K562 (cell line): ENCODE results near the gene WDR91. TPM values are rescaled to one million over a fixed set of nuclear protein-coding genes. Genes with fewer than 3 reads are reported as not detected.
"Not testable (repeated sequence)": the region's sequence is repeated elsewhere in the genome, so short reads cannot be mapped to it uniquely, and the experiment has no call there.

Experiments
- GTF2E2 ChIP-seq: fragments of 200-800 bp; sonication (Bioruptor generic); IDR thresholded peaks from 2 replicates; pipeline ENCODE4 v1.6.1; 2016; ENCODE audit warnings: missing genetic modification characterization, missing compliant biosample characterization
- NR2C2 ChIP-seq, 2 experiments: fragments of 200-800 bp in 1 of 2; sonication (Bioruptor generic) in 1 of 2; sonication (generic) in 1 of 2; formaldehyde crosslinking in 1 of 2; IDR thresholded peaks; 2 replicates each; pipeline versions ENCODE4 v1.6.1 to v1.8.0; 2016 to 2022; ENCODE audit warnings: mild to moderate bottlenecking in 1 of 2, missing compliant biosample characterization in 1 of 2, missing genetic modification characterization in 1 of 2, missing genetic modification reagents in 1 of 2
- POLR2H ChIP-seq: IDR thresholded peaks from 2 replicates; pipeline ENCODE4 v1.6.1; 2016; ENCODE audit warnings: missing genetic modification characterization, low read depth, mild to moderate bottlenecking, control low read depth, missing compliant biosample characterization, moderate library complexity
- ZBTB43 ChIP-seq: sonication (generic); formaldehyde crosslinking; IDR thresholded peaks from 2 replicates; pipeline ENCODE4 v1.8.0; 2023; ENCODE audit warnings: mild to moderate bottlenecking, missing genetic modification reagents
- ZNF146 ChIP-seq: IDR thresholded peaks from one replicate; pipeline ENCODE4 v1.6.1; 2018; ENCODE audit warnings: missing compliant biosample characterization; ENCODE audit not compliant: unreplicated experiment
- ZNF644 ChIP-seq: fragments of 200-800 bp; sonication (Bioruptor generic); IDR thresholded peaks from 2 replicates; pipeline ENCODE4 v1.6.1; 2016; ENCODE audit warnings: low read depth, missing genetic modification characterization, missing compliant biosample characterization
- ZNF766 ChIP-seq: fragments of 200-800 bp; sonication (Bioruptor generic); conservative IDR thresholded peaks from 2 replicates; pipeline ENCODE4 v1.6.1; 2016; ENCODE audit warnings: missing genetic modification characterization, missing compliant biosample characterization
- polyA plus RNA-seq, 8 experiments: library from polyadenylated mRNA; depleted of rRNA in 4 of 8; stranded (reverse) in 5 of 8; unstranded in 3 of 8; fragments of >200 nt; fragmentation: Nextera tagmentation in 2 of 8; fragmentation: Illumina TruSeq in 1 of 8; extraction: Ambion mirVana in 2 of 8; extraction: Trizol in 1 of 8; gene quantifications; 2 replicates each; pipeline versions ENCODE4 v1.2.1 to v1.2.3, GENCODE V29; 2011 to 2014; ENCODE audit warnings: inconsistent platforms in 1 of 8, missing spikeins in 1 of 8
- total RNA-seq, 7 experiments: library from RNA; depleted of rRNA in 6 of 7; stranded (reverse); fragments of >200 nt in 6 of 7; fragmentation: Illumina TruSeq in 2 of 7; extraction: Trizol in 2 of 7; gene quantifications; 2 replicates each; pipeline versions ENCODE4 v1.2.1 to v1.2.3, GENCODE V29; 2011 to 2021; ENCODE audit warnings: low replicate concordance in 1 of 7
- TF ChIP-seq, protein P1 (sequence below): fragments of 450-650 bp; IDR thresholded peaks from 2 replicates; pipeline ENCODE4 v1.6.1; 2016; ENCODE audit warnings: mild to moderate bottlenecking, moderate library complexity
- TF ChIP-seq, protein P2 (sequence below): IDR thresholded peaks from 2 replicates; pipeline ENCODE4 v1.6.1; 2016; ENCODE audit warnings: missing genetic modification characterization, missing compliant biosample characterization
- TF ChIP-seq, protein P3 (sequence below): fragments of 250-450 bp; sonication (Bioruptor Pico); IDR thresholded peaks from 2 replicates; pipeline ENCODE4 v1.8.0; 2022; ENCODE audit warnings: moderate library complexity, mild to moderate bottlenecking, inconsistent platforms

The WDR91 gene
- total and polyA plus RNA-seq, 9 of the 15 experiments (the other 6 are each of a cell fraction or from before 2014, with no cell fraction given): 1.9 to 18.2 (median 9.8) TPM

- peak; percentile 68; the same call in 1 of the 2 replicates for TF ChIP-seq ZBTB43 (CRISPR knock-in tag)
- TF ChIP-seq POLR2H (tag): peak; percentile 30; the same call in 1 of the 2 replicates
- TF ChIP-seq, protein P1, sequence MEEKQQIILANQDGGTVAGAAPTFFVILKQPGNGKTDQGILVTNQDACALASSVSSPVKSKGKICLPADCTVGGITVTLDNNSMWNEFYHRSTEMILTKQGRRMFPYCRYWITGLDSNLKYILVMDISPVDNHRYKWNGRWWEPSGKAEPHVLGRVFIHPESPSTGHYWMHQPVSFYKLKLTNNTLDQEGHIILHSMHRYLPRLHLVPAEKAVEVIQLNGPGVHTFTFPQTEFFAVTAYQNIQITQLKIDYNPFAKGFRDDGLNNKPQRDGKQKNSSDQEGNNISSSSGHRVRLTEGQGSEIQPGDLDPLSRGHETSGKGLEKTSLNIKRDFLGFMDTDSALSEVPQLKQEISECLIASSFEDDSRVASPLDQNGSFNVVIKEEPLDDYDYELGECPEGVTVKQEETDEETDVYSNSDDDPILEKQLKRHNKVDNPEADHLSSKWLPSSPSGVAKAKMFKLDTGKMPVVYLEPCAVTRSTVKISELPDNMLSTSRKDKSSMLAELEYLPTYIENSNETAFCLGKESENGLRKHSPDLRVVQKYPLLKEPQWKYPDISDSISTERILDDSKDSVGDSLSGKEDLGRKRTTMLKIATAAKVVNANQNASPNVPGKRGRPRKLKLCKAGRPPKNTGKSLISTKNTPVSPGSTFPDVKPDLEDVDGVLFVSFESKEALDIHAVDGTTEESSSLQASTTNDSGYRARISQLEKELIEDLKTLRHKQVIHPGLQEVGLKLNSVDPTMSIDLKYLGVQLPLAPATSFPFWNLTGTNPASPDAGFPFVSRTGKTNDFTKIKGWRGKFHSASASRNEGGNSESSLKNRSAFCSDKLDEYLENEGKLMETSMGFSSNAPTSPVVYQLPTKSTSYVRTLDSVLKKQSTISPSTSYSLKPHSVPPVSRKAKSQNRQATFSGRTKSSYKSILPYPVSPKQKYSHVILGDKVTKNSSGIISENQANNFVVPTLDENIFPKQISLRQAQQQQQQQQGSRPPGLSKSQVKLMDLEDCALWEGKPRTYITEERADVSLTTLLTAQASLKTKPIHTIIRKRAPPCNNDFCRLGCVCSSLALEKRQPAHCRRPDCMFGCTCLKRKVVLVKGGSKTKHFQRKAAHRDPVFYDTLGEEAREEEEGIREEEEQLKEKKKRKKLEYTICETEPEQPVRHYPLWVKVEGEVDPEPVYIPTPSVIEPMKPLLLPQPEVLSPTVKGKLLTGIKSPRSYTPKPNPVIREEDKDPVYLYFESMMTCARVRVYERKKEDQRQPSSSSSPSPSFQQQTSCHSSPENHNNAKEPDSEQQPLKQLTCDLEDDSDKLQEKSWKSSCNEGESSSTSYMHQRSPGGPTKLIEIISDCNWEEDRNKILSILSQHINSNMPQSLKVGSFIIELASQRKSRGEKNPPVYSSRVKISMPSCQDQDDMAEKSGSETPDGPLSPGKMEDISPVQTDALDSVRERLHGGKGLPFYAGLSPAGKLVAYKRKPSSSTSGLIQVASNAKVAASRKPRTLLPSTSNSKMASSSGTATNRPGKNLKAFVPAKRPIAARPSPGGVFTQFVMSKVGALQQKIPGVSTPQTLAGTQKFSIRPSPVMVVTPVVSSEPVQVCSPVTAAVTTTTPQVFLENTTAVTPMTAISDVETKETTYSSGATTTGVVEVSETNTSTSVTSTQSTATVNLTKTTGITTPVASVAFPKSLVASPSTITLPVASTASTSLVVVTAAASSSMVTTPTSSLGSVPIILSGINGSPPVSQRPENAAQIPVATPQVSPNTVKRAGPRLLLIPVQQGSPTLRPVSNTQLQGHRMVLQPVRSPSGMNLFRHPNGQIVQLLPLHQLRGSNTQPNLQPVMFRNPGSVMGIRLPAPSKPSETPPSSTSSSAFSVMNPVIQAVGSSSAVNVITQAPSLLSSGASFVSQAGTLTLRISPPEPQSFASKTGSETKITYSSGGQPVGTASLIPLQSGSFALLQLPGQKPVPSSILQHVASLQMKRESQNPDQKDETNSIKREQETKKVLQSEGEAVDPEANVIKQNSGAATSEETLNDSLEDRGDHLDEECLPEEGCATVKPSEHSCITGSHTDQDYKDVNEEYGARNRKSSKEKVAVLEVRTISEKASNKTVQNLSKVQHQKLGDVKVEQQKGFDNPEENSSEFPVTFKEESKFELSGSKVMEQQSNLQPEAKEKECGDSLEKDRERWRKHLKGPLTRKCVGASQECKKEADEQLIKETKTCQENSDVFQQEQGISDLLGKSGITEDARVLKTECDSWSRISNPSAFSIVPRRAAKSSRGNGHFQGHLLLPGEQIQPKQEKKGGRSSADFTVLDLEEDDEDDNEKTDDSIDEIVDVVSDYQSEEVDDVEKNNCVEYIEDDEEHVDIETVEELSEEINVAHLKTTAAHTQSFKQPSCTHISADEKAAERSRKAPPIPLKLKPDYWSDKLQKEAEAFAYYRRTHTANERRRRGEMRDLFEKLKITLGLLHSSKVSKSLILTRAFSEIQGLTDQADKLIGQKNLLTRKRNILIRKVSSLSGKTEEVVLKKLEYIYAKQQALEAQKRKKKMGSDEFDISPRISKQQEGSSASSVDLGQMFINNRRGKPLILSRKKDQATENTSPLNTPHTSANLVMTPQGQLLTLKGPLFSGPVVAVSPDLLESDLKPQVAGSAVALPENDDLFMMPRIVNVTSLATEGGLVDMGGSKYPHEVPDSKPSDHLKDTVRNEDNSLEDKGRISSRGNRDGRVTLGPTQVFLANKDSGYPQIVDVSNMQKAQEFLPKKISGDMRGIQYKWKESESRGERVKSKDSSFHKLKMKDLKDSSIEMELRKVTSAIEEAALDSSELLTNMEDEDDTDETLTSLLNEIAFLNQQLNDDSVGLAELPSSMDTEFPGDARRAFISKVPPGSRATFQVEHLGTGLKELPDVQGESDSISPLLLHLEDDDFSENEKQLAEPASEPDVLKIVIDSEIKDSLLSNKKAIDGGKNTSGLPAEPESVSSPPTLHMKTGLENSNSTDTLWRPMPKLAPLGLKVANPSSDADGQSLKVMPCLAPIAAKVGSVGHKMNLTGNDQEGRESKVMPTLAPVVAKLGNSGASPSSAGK: peak; percentile 79
- TF ChIP-seq NR2C2 (CRISPR knock-in tag; IDR thresholded peaks at IDR 0.05): not testable (repeated sequence)
- TF ChIP-seq NR2C2 (tag; IDR thresholded peaks at IDR 0.05): peak; percentile 90
- peak; percentile 2 for TF ChIP-seq ZNF146 (CRISPR knock-in tag)
- 0 out of 2 replicates have a peak, but pooled peaks have one; percentile 28 for TF ChIP-seq ZNF644
- TF ChIP-seq GTF2E2 (tag): peak; percentile 20; the same call in 1 of the 2 replicates
- TF ChIP-seq, protein P2, sequence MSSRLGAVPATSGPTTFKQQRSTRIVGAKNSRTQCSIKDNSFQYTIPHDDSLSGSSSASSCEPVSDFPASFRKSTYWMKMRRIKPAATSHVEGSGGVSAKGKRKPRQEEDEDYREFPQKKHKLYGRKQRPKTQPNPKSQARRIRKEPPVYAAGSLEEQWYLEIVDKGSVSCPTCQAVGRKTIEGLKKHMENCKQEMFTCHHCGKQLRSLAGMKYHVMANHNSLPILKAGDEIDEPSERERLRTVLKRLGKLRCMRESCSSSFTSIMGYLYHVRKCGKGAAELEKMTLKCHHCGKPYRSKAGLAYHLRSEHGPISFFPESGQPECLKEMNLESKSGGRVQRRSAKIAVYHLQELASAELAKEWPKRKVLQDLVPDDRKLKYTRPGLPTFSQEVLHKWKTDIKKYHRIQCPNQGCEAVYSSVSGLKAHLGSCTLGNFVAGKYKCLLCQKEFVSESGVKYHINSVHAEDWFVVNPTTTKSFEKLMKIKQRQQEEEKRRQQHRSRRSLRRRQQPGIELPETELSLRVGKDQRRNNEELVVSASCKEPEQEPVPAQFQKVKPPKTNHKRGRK: peak; percentile 79
- 0 out of 2 replicates have a peak, but pooled peaks have one; percentile 31 for TF ChIP-seq ZNF766 (CRISPR knock-in tag)
- TF ChIP-seq, protein P3, sequence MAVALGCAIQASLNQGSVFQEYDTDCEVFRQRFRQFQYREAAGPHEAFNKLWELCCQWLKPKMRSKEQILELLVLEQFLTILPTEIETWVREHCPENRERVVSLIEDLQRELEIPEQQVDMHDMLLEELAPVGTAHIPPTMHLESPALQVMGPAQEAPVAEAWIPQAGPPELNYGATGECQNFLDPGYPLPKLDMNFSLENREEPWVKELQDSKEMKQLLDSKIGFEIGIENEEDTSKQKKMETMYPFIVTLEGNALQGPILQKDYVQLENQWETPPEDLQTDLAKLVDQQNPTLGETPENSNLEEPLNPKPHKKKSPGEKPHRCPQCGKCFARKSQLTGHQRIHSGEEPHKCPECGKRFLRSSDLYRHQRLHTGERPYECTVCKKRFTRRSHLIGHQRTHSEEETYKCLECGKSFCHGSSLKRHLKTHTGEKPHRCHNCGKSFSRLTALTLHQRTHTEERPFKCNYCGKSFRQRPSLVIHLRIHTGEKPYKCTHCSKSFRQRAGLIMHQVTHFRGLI (CRISPR knock-in tag): 0 out of 2 replicates have a peak, but pooled peaks have one; percentile 22
These were observed 40.3 kb downstream of the WDR91 start (continued) for GRCh38 chr7:135170998-135171481.
